HG03432 (cell line): Measurements from ENCODE around the gene PSME2.

Experiments used
- ATAC-seq: cut with Tn5 transposase; IDR thresholded peaks from one replicate; pipeline ENCODE4 v1.9.1; 2021; ENCODE audit warnings: mild to moderate bottlenecking, moderate library complexity; ENCODE audit not compliant: unreplicated experiment

PSME2 gene

DNA sequence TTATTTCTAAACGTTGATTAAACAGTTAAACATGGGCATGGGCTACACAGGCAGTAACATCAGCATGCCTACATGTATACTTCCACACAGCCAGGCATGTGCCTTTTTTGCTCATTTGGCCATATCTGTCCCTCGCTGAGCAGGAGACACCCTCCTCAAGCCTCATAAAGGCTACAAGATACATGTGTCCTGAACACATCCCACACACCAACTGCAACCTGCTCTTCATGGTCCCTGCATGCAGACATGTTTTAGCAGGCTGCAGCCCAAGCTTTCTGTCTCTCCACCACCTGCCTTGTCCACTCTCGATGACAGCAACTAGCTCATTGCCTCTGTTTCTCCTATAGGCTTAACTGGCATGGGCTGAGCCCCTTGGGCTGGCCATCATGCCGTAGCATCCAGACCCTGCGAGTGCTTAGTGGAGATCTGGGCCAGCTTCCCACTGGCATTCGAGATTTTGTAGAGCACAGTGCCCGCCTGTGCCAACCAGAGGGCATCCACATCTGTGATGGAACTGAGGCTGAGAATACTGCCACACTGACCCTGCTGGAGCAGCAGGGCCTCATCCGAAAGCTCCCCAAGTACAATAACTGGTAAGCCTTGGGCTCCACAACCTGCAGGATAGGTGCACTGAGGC is 49.7 kb downstream of the PSME2 start:
- no peak for ATAC-seq

GRCh38 chr14:24095271-24096068 is 50.9 kb downstream of the PSME2 start:
- peak; percentile 72 for ATAC-seq

DNA sequence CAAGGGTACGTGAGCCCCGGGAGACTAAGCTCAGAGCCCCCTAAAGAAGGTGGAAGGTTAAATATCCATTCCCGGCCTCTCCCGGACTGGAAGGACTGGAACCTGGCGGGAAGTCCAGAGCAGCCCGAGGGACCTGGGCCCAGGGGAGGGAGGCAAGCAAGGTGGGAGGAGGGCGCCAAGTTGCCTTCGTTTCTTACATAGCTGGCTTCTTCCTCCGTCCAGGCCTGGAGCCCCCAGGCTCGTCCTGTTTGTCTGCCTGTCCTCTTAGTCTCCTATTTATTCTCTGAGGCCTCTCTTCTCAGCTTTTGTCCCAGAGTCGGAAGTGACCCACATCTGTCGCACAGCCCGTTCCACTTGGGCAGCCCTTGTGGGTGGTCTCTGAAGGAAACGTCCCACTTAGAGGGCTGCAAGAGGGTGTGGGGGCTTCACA is 51.6 kb downstream of the PSME2 start:
- no peak for ATAC-seq

GRCh38 chr14:24093901-24094840 is 52.2 kb downstream of the PSME2 start, which contains the start of gene PCK2:
Gene PCK2 (plus strand): TSS chr14:24094311. CDS start chr14:24094406, 95 bp downstream.
- ATAC-seq, result peak; percentile 65
